HG03108 (cell line): ENCODE measurements around the gene GAN.
A peak's percentile ranks its signal among the peaks of the same experiment; 100 is the strongest.
"Not testable (repeated sequence)": the region's sequence is repeated elsewhere in the genome, so short reads cannot be mapped to it uniquely, and the experiment has no call there.

Experiments
- ATAC-seq: cut with Tn5 transposase; IDR thresholded peaks from one replicate; pipeline ENCODE4 v1.9.1; 2021; ENCODE audit warnings: moderate library complexity; ENCODE audit not compliant: unreplicated experiment

Gene GAN

DNA sequence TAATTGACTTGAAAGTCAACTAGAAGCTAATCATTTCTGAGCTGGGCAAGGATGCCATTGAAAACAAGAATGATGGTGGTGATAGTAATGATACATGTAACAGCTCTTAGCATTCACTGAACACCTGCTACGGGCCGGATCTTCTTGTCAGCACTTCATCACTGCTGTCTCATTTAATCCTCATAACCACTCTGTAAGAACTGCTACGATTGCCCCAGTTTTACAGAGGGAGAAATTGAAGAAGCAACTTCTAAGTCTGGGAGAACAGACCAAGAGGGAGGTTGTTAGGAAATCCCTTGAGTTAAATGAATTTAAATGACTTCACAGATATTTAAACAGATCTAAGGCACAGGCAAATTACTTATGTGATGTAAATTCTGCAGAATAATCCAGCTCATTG, 7.0 kb upstream of the GAN start:
- ATAC-seq = no peak

DNA sequence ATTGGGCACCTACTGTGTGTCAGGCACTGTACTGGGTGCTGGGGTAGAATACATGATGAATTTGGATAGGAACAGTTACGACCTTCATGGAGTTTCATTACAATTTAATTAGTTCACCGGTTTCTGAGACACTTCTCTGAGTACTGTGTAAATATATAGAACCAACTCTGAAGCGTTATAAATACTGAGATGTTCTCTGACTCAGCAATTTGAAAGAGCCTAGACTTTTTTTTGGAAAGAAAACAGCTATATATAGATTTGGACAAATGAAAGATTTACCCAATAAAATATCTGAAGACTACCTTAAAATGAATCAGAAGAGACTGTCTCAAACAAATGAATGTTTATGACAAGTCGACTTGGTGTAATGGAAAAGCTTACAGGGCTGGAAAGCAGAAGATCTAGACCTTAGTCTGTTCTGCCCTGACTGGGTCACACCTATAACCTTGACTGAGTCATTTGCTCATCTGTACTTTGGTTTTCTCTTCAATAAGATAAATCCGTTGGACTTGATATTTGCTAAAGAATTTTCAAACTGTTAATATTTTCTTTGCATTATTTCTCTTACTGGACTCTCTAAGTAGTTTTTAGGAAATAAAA, 4.6 kb upstream of the GAN start:
- no peak for ATAC-seq

DNA sequence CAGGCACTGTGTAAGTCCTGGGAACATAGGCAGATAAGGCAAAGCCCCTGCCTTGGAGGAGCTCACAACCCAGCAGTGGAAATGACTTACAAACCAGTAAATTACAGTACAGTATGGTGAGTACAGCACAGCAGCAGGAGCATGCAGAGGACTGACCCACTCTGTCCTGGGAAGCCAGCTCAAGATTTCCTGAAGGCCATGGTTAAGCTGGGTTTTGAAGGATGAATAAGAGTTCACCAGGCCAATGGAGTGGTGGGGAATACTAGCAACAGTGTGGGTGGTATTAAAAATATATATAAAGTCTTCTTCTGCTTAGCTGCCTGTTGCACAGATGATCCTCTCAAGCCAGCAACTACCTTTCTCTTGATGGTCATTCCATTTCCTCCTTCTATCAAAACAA, 3.0 kb upstream of the GAN start:
- ATAC-seq = no peak

DNA sequence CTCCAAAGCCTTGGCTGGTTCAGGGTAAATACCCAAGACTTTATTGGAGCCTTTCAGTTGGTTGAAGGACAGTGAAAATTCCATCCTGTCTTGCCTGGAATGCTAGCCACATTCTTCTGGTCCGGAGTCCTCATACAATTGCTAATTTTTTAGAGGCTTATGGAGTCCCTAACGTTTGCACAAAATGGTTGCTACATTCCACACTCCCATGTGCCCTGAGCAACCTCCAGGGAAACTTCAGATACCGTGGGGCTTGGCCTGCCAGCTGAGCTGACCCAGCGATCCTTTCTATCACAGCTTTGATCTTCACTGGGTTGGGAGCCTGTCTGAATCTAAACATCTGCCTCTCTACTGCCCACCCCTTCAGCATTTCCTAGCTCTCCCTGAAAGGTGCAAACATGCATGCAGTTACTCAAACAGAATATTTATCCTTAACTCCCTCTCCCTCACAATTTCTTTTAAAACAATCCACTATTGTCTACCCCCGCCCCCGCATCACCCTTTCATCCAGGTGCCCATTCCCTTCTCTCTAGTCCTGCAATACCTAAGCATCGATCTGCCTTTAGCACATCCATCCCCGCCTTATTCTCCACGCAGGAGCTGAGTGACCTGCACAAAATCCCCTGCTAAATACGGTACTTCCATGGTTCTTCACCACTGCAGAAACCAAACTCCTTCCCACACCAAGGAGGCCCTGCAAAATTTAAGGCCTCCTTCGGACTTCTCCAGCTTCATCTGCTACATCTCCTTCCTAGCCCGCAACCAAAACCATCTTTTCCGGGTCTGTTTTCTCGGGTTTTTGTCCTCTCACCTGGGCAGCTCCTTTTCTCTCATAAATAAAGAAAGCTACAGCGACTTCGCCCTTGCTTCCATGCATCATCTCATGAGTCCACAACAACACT, 810 bp upstream of the GAN start:
- no peak for ATAC-seq

DNA sequence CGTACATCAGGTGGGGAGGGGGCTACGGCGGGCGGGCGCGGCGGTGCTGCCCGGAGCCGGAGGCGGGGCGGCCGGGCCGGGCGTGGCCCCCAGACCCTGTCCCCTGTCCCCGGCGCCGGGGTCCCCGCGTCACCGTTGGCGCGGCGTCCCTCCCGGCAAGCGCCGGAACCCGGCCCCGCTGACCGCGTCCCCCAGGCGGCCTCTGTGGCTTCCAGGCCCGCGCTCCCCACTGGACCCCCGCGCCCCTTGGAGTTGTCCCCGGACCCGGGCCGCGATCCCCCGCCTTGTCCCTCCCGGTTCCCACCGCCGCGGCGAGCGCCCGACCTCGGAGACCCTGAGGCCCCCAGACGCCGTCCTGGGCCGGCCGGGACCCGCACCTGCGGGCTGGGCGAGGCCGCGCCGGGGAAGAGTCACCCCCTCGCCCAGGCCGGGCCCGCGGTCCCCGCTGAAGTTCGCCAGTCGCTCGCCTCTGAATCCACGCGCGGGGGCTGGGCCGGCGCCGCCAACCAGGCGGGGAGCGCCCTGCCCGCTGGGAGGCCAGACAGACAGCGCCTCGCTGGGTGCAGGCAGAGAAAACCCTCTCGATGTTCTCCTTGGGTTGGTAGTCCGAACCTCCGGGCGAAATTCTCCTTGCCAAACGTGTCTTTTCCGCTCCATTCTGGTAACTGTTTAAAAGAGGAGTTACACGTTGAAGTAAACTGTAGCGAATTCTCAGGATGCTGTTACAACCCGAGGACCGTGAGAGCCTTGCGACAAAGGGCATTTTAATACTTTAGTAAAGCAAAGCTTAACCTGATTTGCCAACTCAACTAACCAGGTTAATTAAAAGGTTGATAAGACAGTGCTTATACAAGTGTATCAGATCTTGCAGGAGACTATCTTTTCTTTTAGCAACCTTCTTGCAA, 761 bp downstream of the GAN start:
- ATAC-seq = peak; percentile 21

DNA sequence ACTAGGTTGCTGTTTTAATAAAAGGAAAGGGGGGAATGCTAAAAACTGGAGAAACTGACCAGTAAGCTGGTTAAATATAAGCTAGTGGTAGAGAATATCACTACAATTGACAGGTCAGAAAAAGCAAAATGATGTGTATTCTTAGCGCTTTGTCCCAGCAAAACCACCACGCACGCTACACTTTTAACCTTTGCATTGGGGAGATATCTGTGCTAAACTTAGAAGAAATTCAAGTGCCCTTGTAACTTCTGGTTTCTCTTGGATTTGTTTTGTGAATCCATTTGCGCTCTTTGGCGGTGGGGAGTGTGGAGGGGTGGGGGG, 1.4 kb downstream of the GAN start:
- no peak for ATAC-seq

DNA sequence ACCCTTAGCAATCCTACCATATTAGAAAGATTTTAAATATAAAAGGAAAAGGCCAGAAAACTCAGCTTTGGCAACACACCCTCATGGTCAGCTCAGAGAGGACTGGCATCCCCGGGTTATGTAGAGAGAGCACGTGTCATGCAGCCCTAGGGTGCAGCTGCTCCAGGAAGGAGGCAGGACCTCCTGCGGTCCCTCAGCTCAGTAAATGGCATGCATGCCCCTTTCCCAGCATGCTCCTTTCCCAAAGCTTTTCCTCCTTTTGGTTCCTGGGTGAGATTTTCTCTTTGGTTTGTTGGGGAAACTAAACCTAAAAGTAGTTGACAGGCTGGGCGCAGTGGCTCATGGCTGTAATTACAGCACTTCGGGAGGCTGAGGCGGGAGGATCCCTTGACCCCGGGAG, 3.9 kb downstream of the GAN start:
- no peak for ATAC-seq

DNA sequence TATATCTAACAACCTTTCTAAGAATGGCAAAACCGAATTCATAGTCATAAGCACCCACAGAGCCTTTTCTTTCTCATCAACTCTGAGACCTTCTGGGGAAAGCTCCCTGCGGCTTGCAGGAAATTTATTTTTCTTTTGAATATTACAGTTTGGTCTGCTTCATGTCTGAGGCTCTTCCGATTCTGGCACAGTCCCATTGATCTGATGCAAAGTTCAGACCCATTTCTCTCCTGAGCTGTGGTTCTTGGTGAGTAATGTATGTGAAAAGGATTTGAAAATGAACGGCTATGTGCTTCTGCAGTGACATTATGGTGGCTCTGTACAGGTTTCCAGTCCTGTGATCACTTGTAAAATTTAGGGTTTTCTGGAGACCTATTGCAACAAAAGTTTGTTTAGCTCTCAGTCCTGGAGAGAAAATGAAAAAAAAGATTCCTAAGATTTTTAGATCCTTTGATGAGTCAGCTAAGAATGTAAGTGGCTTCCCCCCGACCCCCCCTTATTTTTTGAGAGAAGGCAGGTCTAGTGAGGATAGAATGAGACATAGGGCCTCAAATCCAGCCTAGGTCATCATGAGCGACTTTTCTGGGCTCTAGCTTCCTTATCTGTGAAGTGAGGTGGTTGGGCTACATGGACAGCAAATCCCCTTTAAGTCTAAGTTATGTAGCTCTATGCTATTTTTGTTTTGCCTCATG, 4.6 kb downstream of the GAN start:
- ATAC-seq = no peak

DNA sequence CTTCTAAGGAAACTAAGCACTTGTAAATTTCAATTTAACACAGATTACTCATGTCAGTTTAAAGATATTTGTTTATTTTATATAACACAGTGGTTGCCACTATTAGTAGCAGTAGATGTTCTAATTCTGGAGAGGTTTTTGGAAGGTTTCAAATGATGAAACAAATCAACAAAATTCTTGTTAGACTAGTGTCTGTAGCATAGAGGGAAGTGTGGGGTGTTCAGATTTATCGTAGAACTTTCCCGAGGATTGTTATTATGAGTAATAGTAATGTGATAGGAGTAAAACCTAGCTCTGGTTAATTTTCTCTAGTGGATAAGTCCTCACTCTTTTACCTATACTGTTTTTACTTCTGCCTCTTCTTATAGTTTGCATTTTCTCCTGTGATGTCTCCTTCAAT, 6.3 kb downstream of the GAN start:
- ATAC-seq = no peak

DNA sequence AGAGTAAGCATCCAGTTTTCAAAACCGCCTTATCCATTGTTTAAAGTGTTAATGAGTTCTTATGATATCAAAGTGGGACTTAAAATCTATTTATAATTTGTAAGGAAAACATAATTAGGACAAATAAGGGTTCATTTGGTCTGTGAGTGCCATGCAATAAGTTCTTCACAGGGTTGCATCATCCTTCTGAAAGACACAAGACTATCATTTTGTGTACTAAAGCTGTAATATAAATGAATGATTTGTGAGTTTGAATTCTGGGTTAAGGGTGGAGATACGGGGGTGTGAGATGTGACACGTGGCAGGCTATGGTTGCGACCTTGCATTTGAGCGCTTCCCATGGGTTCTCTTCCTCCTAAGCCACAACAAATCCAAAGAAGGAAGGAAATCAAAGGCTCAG, 6.8 kb downstream of the GAN start:
- no peak for ATAC-seq

DNA sequence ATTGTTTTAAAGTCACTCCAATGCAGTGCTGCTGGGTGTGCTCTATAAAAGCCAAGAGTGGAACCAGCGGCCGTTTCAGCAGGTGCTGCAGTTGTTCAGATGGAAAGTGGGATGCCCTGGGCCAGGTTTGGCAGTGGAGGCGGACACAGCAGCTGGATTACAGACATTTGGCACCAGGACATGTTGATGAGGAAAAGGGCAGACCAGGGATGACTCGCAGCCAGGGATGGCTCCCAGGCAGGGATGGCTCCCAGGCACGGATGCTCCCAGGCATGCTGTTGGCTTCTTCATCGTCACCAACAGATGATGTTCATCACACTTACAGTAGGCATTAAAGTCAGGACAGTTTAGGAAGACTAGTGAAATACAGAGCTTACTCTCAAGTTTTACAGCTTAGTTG, 10.0 kb downstream of the GAN start:
- no peak for ATAC-seq

DNA sequence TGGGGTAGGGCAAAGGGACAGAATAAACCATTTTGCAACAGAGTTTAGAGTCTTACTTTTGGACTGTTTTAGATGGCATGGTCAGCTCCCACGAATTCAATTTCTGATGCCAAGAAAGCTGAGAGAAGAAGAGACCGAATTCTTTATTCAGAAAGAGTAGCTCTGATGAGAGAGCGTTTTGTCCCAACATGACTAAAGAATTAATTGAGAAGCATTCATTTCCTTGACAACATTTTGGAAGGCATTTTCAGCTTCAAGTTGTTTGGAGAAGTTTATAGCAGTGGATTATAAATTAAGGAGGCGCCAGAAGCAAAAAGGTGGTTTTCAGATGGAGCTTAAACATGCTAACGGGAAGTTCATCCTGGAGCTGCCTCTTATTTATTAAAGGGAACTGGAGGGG, 12.2 kb downstream of the GAN start:
- no peak for ATAC-seq

DNA sequence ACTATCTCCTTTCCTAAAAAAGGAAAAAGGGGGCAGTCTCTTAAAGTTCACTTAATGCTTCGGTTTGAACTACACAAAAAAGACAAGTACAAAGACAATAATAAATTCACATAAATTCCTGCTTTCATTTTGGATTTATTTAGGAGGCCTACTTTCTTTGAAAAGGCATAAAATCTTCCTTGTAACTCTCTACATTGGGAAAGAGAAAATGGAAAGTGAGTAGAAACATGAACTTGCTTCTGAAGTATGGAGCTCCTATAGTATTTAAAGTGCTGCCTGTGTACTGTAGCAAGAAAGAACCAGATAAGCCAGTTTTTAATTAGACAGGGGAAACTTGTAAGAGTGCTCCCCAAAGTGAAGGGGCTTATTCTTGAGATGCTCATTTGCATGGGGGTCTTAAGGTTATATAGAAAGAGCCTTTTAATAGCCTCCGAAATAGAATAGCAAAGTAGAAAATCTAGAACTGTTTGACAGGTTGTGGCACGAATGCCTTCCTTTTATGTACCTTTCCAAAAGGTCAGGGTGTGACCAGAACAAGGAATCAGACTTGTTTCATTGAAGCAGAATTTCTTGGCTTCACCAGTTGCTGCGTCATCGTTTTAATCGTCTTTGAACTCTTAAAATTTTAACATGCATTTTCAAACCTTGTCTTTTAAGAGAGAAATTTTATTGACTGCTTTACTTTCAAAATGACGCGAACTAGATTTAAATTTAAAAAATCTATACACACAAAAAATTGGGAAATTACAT, 12.9 kb downstream of the GAN start:
- ATAC-seq = no peak

DNA sequence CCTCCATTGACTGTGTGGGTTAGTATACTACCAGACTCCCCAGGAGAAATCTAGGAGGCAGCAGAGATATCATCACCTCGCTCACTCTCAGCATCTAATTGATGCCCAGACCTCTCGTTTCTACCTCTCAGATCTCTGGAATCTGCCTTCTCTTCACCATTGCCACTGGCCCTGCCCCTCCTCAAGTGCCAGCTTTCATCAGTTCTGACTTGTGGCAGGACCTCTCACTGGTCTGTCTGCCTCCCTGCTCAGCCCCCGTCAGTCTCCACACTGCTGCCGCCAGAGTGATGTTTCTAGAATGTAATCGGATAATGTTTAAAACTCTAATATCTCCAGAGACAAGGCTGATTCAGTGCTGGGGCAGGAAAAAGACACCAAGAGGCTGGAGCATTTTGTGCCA, 15.2 kb downstream of the GAN start:
- no peak for ATAC-seq

DNA sequence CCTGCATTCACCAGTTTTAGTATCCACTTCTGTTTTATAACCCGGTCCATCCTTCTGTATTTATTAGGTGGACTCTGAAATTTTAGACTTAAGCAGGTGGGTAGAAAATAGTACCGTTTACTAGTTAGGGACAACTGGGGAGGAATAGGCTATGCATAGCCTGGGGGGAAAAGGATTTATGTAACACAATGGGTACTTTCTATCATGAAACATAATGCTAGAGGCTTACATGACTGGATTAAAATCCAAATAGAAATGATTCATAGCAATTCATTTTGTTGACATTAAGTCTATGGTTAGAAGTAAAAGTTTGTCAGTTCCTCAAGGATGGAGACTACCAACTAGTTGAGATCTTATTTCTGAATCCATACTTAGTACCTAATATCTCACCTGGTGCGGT, 18.6 kb downstream of the GAN start:
- no peak for ATAC-seq

DNA sequence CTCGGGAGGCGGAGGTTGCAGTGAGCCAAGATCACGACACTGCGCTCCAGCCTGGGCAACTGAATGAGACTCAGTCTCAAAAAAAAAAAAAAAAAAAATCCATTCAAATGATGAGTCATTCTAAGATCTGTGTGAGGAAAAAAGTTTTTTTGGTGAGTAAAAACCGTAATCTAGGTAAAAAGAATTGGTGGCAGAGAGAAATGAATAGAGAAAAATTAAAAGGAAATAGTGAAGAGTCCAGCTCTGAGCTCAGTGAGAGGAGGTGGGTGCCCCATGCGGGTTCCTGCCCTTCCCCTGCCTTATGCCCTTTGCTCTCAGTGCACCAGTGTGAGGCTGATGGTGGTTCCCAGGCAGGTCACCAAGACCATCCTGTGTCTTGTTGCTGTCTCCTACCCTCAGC, 20.9 kb downstream of the GAN start:
- ATAC-seq = no peak

DNA sequence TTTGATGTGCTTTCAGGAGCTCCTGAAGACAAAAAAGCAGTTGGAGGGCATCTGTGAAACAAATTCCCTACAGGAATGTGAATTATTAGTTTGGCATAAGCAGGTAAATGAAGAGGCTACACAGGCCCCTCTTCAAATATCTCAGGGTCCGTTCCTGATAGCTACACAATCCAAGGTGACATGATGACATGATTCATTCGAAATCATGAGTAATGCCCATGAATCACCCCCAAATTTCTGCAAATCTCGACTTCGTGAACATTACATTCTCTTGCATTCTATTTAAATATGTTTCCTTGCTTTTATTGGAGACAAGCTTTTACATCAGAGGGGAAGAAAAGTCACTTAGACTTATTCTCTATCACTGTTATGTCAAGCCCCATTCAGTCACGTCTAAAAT, 22.3 kb downstream of the GAN start:
- ATAC-seq = no peak

DNA sequence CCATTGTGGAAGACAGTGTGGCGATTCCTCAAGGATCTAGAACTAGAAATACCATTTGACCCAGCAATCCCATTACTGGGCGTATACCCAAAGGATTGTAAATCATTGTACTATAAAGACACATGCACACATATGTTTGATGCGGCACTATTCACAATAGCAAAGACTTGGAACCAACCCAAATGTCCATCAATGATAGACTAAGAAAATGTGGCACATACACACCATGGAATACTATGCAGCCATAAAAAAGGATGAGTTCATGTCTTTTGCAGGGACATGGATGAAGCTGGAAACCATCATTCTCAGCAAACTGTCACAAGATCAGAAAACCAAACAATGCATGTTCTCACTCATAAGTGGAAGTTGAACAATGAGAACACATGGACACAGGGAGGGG, 30.4 kb downstream of the GAN start:
- ATAC-seq = not testable (repeated sequence)

DNA sequence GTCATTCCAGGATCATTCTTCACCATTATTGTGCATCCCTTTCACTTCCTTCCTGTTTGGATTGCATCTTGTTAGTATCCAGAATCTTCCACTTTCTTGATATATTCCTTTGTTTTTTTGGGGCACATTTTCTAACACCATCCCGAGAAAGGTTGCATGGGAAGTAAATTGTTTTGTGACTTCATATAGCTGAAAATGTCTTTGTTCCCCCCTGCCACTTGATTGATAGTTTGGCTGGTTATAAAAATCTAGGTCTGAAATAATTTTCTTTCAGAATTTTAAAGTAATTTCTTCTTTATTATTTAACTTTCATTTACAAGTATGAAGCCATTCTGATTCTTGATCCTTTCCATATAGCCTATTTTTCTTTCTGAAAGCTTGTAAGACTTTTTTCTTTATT, 32.7 kb downstream of the GAN start:
- no peak for ATAC-seq

DNA sequence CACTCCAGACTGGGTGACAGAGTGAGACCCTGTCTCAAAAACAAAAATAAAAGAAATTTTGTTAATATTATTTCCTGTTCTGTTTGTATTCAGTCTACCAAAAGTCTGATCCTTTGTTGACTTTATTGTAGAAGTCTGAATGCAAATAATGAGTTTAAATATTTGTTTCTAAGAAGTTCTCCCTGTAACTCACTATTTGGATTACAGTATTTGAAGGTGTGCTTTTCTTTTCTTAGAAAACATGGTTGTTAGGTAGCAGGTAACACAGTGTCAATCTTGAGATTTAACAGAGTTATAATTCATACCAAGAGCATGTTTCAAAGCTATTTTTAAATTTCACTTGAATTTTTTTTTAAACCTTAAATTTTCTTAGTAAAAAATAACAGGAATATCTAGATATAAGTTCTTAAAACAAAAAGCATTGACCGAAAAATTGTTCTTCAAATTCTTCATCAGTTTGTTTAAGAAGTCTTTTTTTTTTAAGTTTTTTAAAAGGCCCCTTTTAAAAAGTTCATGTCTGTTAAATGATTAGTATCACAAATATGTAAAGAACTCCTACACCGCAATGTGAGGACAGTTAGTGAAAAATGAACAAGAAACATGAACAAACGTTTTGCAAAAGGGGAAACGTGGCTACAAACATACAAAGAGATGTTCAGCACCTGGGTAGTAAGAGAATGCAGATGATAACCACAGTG, 35.0 kb downstream of the GAN start:
- ATAC-seq = no peak
